ENCODE results near the gene ANTXRL.
"Not testable (repeated sequence)": the region's sequence is repeated elsewhere in the genome, so short reads cannot be mapped to it uniquely, and the experiment has no call there.

ANTXRL gene

GRCh38 chr10:46266306-46266985 is 20.4 kb upstream of the ANTXRL start:
- Histone ChIP-seq H2BK5ac (ENCODE audit: low read length) (no peak overlapping the region), H3K79me2 (ENCODE audit: control insufficient read depth, insufficient read depth, low read length) (no peaks in the 10 kb centered on the region)

GRCh38 chr10:46267132-46267985 is 19.4 kb upstream of the ANTXRL start:
- Histone ChIP-seq H2BK120ac (ENCODE audit: low read depth, low read length) (no peak overlapping the region), H3K9ac (ENCODE audit: low read length) (no peak overlapping the region), H3K4me1 (ENCODE audit: control insufficient read depth, low read depth, low read length) (no peaks in the 10 kb centered on the region), H3K4me3 (ENCODE audit: low read length) (no peak overlapping the region), H3K18ac (ENCODE audit: low read length) (no peak overlapping the region), H3K36me3 (ENCODE audit: control insufficient read depth, insufficient read depth, low read length) (no peaks in the 10 kb centered on the region), H3K4ac (ENCODE audit: low read depth, low read length) (no peak overlapping the region), H3K23ac (ENCODE audit: low read length) (no peak overlapping the region), H4K8ac (ENCODE audit: low read depth, low read length) (no peak overlapping the region), H2BK5ac (ENCODE audit: low read length) (no peak overlapping the region), H3K79me2 (ENCODE audit: control insufficient read depth, insufficient read depth, low read length) (no peaks in the 10 kb centered on the region), H4K5ac (ENCODE audit: low read length) (no peak overlapping the region), H3K27ac (ENCODE audit: low read depth, low read length) (no peak overlapping the region), H3K4me2 (ENCODE audit: low read length) (no peak overlapping the region), H3K56ac (ENCODE audit: low read length) (peak overlapping the region; percentile 56), H3K27me3 (ENCODE audit: insufficient read depth, low read length, poor library complexity) (no peaks in the 10 kb centered on the region), H2AK5ac (ENCODE audit: low read length) (no peak overlapping the region), H2BK15ac (replicated peaks; ENCODE audit: low read depth) (no peak overlapping the region), H3K79me1 (ENCODE audit: low read length) (no peaks in the 10 kb centered on the region)
- 100% methylated on average over 5 of the region's 10 CpGs for WGBS (ENCODE audit: extremely low coverage, insufficient coverage, low lambda C conversion rate)
- DNase-seq: no peak

More at GRCh38 chr10:46266306-46266985, 20.4 kb upstream of the ANTXRL start:
- Histone ChIP-seq H3K4me3 (ENCODE audit: low read length) (no peak overlapping the region), H3K4me2 (ENCODE audit: low read length) (no peak overlapping the region), H4K8ac (ENCODE audit: low read depth, low read length) (no peak overlapping the region), H2AK5ac (ENCODE audit: low read length) (no peak overlapping the region), H3K36me3 (ENCODE audit: control insufficient read depth, insufficient read depth, low read length) (no peaks in the 10 kb centered on the region), H3K56ac (ENCODE audit: low read length) (no peak overlapping the region), H4K5ac (ENCODE audit: low read length) (no peak overlapping the region), H3K4me1 (ENCODE audit: control insufficient read depth, low read depth, low read length) (no peaks in the 10 kb centered on the region), H3K9ac (ENCODE audit: low read length) (no peak overlapping the region), H3K4ac (ENCODE audit: low read depth, low read length) (no peak overlapping the region), H3K23ac (ENCODE audit: low read length) (no peak overlapping the region), H3K27ac (ENCODE audit: low read depth, low read length) (no peak overlapping the region), H3K79me1 (ENCODE audit: low read length) (no peaks in the 10 kb centered on the region), H2BK120ac (ENCODE audit: low read depth, low read length) (no peak overlapping the region), H3K18ac (ENCODE audit: low read length) (no peak overlapping the region), H2BK15ac (replicated peaks; ENCODE audit: low read depth) (no peak overlapping the region), H3K27me3 (ENCODE audit: insufficient read depth, low read length, poor library complexity) (no peaks in the 10 kb centered on the region)
- no peak for DNase-seq
- WGBS (ENCODE audit: extremely low coverage, insufficient coverage, low lambda C conversion rate): no CpG with 5 or more reads among the region's 21 CpGs

- DNase-seq: no peak
These were observed 18.5 kb upstream of the ANTXRL start for GRCh38 chr10:46268076-46268881.

GRCh38 chr10:46269554-46270053 is 17.2 kb upstream of the ANTXRL start:
- H3K27me3 ChIP-seq (ENCODE audit: insufficient read depth, low read length, poor library complexity); H3K18ac ChIP-seq (ENCODE audit: low read length); H4K5ac ChIP-seq (ENCODE audit: low read length); H3K4me1 ChIP-seq (ENCODE audit: control insufficient read depth, low read depth, low read length); H4K8ac ChIP-seq (ENCODE audit: low read depth, low read length); H2BK5ac ChIP-seq (ENCODE audit: low read length); H3K36me3 ChIP-seq (ENCODE audit: control insufficient read depth, insufficient read depth, low read length); H2BK15ac ChIP-seq (replicated peaks; ENCODE audit: low read depth); DNase-seq; H3K27ac ChIP-seq (ENCODE audit: low read depth, low read length); H3K4me2 ChIP-seq (ENCODE audit: low read length); H3K79me1 ChIP-seq (ENCODE audit: low read length); H3K4me3 ChIP-seq (ENCODE audit: low read length); H3K23ac ChIP-seq (ENCODE audit: low read length); H3K79me2 ChIP-seq (ENCODE audit: control insufficient read depth, insufficient read depth, low read length); H2BK120ac ChIP-seq (ENCODE audit: low read depth, low read length); H3K9ac ChIP-seq (ENCODE audit: low read length); H3K4ac ChIP-seq (ENCODE audit: low read depth, low read length); H3K56ac ChIP-seq (ENCODE audit: low read length); H2AK5ac ChIP-seq (ENCODE audit: low read length): not testable (repeated sequence)
- WGBS (ENCODE audit: extremely low coverage, insufficient coverage, low lambda C conversion rate): no CpG with 5 or more reads among the region's 3 CpGs

More at GRCh38 chr10:46268076-46268881, 18.5 kb upstream of the ANTXRL start:
- Histone ChIP-seq H3K79me1 (ENCODE audit: low read length) (no peaks in the 10 kb centered on the region), H3K56ac (ENCODE audit: low read length) (peak overlapping the region; percentile 34), H3K79me2 (ENCODE audit: control insufficient read depth, insufficient read depth, low read length) (no peaks in the 10 kb centered on the region), H3K36me3 (ENCODE audit: control insufficient read depth, insufficient read depth, low read length) (no peaks in the 10 kb centered on the region), H3K27me3 (ENCODE audit: insufficient read depth, low read length, poor library complexity) (no peaks in the 10 kb centered on the region), H3K23ac (ENCODE audit: low read length) (no peak overlapping the region), H4K8ac (ENCODE audit: low read depth, low read length) (no peak overlapping the region), H3K4me3 (ENCODE audit: low read length) (no peak overlapping the region), H3K18ac (ENCODE audit: low read length) (no peak overlapping the region), H4K5ac (ENCODE audit: low read length) (no peak overlapping the region), H3K27ac (ENCODE audit: low read depth, low read length) (no peak overlapping the region), H3K4ac (ENCODE audit: low read depth, low read length) (no peak overlapping the region), H2AK5ac (ENCODE audit: low read length) (no peak overlapping the region), H3K4me2 (ENCODE audit: low read length) (no peak overlapping the region), H3K9ac (ENCODE audit: low read length) (no peak overlapping the region), H2BK5ac (ENCODE audit: low read length) (no peak overlapping the region), H3K4me1 (ENCODE audit: control insufficient read depth, low read depth, low read length) (no peaks in the 10 kb centered on the region), H2BK120ac (ENCODE audit: low read depth, low read length) (no peak overlapping the region), H2BK15ac (replicated peaks; ENCODE audit: low read depth) (no peak overlapping the region)
- WGBS (ENCODE audit: extremely low coverage, insufficient coverage, low lambda C conversion rate): no CpG with 5 or more reads among the region's 10 CpGs

GRCh38 chr10:46270086-46270811 is 16.5 kb upstream of the ANTXRL start:
- H3K36me3 ChIP-seq (ENCODE audit: control insufficient read depth, insufficient read depth, low read length): no peaks in the 10 kb centered on the region
- H2BK5ac ChIP-seq (ENCODE audit: low read length): no peak overlapping the region
- H4K8ac ChIP-seq (ENCODE audit: low read depth, low read length): no peak overlapping the region
- no peak for DNase-seq
- H3K18ac ChIP-seq (ENCODE audit: low read length): no peak overlapping the region
- H2BK15ac ChIP-seq (replicated peaks; ENCODE audit: low read depth): no peak overlapping the region
- H3K79me2 ChIP-seq (ENCODE audit: control insufficient read depth, insufficient read depth, low read length): no peaks in the 10 kb centered on the region
- H3K9ac ChIP-seq (ENCODE audit: low read length): no peak overlapping the region
- H3K4me3 ChIP-seq (ENCODE audit: low read length): no peak overlapping the region
- H3K27me3 ChIP-seq (ENCODE audit: insufficient read depth, low read length, poor library complexity): no peaks in the 10 kb centered on the region
- H3K23ac ChIP-seq (ENCODE audit: low read length): no peak overlapping the region
- no peak overlapping the region for H2BK120ac ChIP-seq (ENCODE audit: low read depth, low read length)
- H3K79me1 ChIP-seq (ENCODE audit: low read length): no peaks in the 10 kb centered on the region
- H4K5ac ChIP-seq (ENCODE audit: low read length): no peak overlapping the region
- H3K4ac ChIP-seq (ENCODE audit: low read depth, low read length): no peak overlapping the region
- no peak overlapping the region for H3K56ac ChIP-seq (ENCODE audit: low read length)
- H3K4me1 ChIP-seq (ENCODE audit: control insufficient read depth, low read depth, low read length): no peaks in the 10 kb centered on the region
- no peak overlapping the region for H3K4me2 ChIP-seq (ENCODE audit: low read length)
- no CpG with 5 or more reads among the region's 7 CpGs for WGBS (ENCODE audit: extremely low coverage, insufficient coverage, low lambda C conversion rate)
- H2AK5ac ChIP-seq (ENCODE audit: low read length): no peak overlapping the region
- H3K27ac ChIP-seq (ENCODE audit: low read depth, low read length): no peak overlapping the region
